Measurements from ENCODE around the gene TGFBR2.

TGFBR2 gene

GRCh38 chr3:30692498-30693130 is 86.2 kb downstream of the TGFBR2 start:
- no peak for DNase-seq (ENCODE audit: low read depth in 2 of 2)

- peak in 1 of 2 experiments; percentile 42 for DNase-seq (ENCODE audit: low read depth in 2 of 2)
These were observed 87.2 kb downstream of the TGFBR2 start for GRCh38 chr3:30693470-30694120.

- DNase-seq (ENCODE audit: low read depth in 2 of 2), result no peak
These were observed 87.7 kb downstream of the TGFBR2 start for GRCh38 chr3:30694148-30694547.

- no peak for DNase-seq (ENCODE audit: low read depth in 2 of 2)
These were observed 88.3 kb downstream of the TGFBR2 start for GRCh38 chr3:30694668-30695067.

GRCh38 chr3:30695302-30696061 is 89.1 kb downstream of the TGFBR2 start:
- no peak for DNase-seq (ENCODE audit: low read depth in 2 of 2)

- DNase-seq (ENCODE audit: low read depth in 2 of 2), result no peak
These were observed 90.0 kb downstream of the TGFBR2 start for GRCh38 chr3:30696403-30696819.

- no peak for DNase-seq (ENCODE audit: low read depth in 2 of 2)
These were observed 90.5 kb downstream of the TGFBR2 start for GRCh38 chr3:30696896-30697295.

GRCh38 chr3:30698549-30698948 is 92.1 kb downstream of the TGFBR2 start:
- DNase-seq (ENCODE audit: low read depth in 2 of 2), result no peak

- DNase-seq (ENCODE audit: low read depth in 2 of 2), result no peak
These were observed 93.5 kb downstream of the TGFBR2 start for GRCh38 chr3:30699927-30700326.

GRCh38 chr3:30700702-30701321 is 94.4 kb downstream of the TGFBR2 start:
- DNase-seq (ENCODE audit: low read depth in 2 of 2), result no peak

- DNase-seq (ENCODE audit: low read depth in 2 of 2), result no peak
These were observed 95.8 kb downstream of the TGFBR2 start for GRCh38 chr3:30702038-30702827.

GRCh38 chr3:30702828-30703397 is 96.5 kb downstream of the TGFBR2 start:
- no peak for DNase-seq (ENCODE audit: low read depth in 2 of 2)

GRCh38 chr3:30704931-30705890 is 98.8 kb downstream of the TGFBR2 start:
- no peak for DNase-seq (ENCODE audit: low read depth in 2 of 2)

GRCh38 chr3:30707825-30708224 is 101.4 kb downstream of the TGFBR2 start:
- no peak for DNase-seq (ENCODE audit: low read depth in 2 of 2)

- no peak for DNase-seq (ENCODE audit: low read depth in 2 of 2)
These were observed 102.1 kb downstream of the TGFBR2 start for GRCh38 chr3:30708472-30708871.

GRCh38 chr3:30710017-30710416 is 103.6 kb downstream of the TGFBR2 start:
- no peak for DNase-seq (ENCODE audit: low read depth in 2 of 2)

GRCh38 chr3:30711151-30711550 is 104.8 kb downstream of the TGFBR2 start:
- DNase-seq (ENCODE audit: low read depth in 2 of 2), result no peak

GRCh38 chr3:30711867-30712266 is 105.5 kb downstream of the TGFBR2 start:
- no peak for DNase-seq (ENCODE audit: low read depth in 2 of 2)

GRCh38 chr3:30712991-30713390 is 106.6 kb downstream of the TGFBR2 start:
- DNase-seq (ENCODE audit: low read depth in 2 of 2), result no peak

GRCh38 chr3:30713885-30714503 is 107.6 kb downstream of the TGFBR2 start:
- DNase-seq (ENCODE audit: low read depth in 2 of 2), result no peak
